HG03135 (cell line): ENCODE data around the gene GCNT1.
A peak's percentile ranks its signal among the peaks of the same experiment; 100 is the strongest.
"Not testable (repeated sequence)": the region's sequence is repeated elsewhere in the genome, so short reads cannot be mapped to it uniquely, and the experiment has no call there.

Experiments
- ATAC-seq: cut with Tn5 transposase; IDR thresholded peaks from one replicate; pipeline ENCODE4 v1.9.1; 2021; ENCODE audit warnings: mild to moderate bottlenecking, moderate library complexity; ENCODE audit not compliant: unreplicated experiment

GCNT1 gene

DNA sequence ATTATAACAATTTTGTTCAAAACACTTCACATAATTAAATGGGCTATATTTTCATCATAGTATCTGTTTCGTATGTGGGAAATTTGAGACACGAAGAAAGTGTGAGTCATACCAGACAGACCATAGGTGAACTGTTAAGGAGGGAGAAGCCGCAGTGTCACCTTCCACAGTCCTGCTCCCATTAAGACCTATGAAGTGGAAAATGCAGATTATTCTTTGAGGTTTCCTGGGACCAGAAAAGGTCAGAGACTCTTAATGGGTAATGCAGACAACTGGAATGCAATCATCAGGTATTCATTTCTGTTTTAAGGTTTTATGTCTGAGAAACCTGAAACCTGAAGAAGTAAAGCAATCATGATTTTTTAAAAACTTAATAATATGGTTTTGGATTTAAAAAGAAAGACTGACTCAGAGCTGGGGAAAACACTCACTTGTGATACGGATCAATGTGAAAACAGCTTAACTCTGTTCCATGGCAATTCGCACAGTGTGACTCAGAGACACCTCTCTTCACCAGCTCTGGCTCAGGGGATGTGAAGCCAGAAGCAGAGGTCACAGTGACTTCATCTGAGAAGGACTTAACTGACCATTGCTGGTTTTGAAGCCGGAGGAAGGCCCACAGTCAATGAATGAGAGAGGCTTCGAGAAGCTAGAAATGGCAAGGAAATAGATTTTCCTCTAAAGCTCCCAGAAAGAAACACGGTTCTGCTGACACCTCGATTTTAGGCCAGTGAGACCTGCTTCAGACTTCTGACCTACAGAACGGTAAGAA, 17.2 kb upstream of the GCNT1 start:
- ATAC-seq, result peak; percentile 59

DNA sequence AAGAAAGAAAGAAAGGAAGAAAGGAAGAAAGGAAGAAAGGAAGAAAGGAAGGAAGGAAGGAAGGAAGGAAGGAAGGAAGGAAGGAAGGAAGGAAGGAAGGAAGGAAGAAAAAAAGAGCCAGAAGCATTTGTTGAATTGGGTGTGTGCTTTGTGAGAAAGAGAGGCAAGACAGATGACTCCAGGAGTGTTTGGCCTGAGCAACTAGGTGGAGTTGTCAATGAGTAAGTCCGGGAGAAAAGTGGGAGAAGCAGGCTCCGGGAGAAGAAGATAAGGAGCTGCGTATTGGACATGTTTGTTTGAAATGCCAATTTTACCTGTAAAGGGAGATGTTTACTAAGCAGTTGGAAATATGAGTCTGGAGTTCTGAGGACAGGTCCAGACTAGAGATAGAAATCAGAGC, 15.1 kb upstream of the GCNT1 start:
- no peak for ATAC-seq

DNA sequence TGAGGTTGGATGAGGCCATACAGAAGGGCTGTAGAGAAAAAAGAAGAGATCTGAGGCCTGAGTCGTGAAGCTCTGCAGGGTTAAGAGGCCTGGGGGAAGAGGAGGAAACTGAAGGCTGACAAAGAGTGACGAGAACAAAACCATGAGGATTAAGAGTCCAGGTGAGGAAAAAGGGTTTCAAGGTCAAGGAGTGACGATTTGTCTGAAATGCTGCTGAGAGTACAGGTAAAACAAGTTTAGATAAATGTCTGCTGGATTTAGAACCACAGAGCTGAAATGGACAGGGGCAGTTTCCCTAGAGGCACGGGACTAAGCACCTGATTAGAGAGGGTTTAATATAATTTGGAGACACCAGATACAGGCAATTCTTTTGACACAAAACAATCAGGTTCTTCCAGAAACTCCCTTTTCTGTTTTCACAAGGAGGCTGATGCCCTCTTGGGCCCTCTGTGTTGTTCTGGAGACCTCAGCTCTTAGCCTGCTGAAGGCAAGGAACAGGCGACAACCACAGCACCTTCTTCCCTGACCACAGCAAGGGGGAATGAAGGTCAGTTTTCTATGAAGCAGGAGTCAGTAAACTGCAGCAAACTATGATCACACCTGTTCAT, 14.6 kb upstream of the GCNT1 start:
- ATAC-seq, result no peak

DNA sequence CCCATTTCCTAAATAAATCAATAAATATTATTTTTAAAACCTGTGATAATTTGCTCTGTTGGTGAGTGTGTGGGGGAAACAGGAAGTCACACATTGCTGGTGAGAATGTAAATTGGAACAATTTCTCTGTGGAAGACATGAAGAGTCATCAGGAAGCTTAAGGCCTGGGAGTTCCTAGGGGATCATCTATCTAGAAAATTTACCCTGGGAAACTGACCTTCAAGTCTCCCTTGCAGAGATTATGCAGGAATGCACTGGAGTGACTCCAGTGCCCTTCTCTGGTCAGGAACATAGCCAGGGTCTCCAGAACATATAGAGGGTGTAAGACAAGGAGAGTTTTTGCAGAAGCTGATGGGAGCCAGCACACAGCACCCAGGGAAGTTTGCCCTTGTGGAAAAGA, 13.0 kb upstream of the GCNT1 start:
- ATAC-seq, result no peak

DNA sequence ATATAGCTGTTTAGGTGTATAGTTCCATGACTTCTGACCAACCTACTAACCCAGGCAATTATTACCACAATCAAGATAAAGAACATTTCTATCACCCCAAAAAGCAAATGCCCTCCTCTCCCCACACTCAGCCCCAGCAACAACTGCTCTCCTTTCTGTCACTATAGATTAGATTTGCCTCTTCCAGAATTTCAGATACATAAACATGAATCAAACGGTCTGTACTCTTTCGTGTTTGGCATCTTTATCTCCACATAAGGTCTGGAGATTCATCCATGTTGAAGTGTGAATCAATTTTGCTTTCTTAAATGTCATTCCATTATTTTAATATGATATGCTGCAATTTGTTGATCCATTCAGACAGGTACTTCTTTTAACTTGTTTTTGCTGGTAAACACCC, 10.5 kb upstream of the GCNT1 start:
- no peak for ATAC-seq

DNA sequence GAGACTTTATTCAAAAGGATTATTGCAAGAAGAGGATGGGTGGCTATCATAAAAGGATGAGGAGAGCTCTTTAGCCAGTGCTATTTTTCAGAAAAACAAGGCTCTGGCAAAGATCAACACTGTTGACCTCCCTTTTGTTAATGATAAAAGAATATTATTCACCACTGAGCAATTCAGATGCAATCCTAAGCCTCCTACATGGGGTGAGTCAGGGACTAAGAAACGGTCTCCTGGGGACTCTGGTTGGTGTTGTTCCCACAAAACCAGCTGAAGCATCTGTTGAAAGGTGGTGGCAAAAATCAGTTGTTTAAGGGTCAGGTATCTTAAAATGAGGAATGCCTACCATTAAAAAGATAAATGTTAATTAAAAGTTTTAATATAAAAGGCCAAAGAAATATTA, 7.7 kb upstream of the GCNT1 start:
- no peak for ATAC-seq

DNA sequence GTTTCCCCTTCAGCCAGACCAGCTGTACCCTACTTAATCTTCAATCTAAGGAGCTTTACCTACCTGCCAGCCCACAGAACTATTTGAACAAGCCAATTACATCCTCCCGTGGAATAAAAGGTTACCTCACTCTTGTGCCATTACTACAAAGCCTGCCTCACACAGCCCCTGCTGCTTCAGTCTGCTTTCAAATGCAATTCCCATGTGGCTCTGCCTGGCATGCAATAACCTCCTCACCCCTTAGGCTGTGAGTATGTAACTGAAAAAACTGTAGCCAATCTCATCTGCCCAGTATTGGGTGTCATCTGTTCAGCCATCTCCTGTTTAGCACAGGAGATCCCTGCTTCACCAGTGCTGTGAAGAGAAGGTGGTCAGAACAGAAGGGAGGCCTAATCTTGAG, 6.1 kb upstream of the GCNT1 start:
- no peak for ATAC-seq

DNA sequence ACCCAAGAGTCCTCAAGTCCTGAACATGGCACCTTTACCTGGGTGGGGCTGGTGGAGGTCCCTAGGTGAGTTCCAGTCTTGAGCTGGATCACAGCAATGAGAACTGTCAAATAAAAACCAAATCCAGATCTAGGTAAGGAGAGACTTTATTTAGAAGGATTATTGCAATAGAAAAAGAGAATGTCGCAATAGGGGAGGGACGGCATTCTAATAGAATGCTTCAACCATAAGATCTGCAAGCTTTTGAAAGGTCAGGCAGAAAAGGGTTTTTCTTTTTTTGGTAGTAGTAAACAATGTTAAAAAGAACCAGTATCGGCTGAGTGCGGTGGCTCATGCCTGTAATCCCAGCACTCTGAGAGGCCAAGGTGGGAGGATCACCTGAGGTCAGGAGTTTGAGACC, 5.2 kb upstream of the GCNT1 start:
- ATAC-seq, result no peak

DNA sequence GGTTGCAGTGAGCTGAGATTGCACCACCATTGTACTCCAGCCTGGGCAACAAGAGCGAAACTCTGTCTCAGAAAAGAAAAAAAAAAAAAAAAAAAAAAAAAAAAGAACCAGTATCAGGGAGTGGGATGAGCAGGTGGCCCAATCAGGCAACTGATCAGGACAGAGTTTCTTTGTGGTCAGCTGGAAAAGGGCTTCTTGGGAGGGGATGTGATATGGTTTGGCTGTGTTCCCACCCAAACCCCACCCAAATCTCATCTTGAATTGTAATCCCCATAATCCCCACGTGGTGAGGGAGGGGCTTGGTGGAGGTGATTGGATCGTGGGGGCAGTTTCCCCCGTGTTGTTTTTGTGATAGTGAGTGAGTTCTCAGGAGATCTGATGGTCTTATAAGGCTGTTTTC, 4.7 kb upstream of the GCNT1 start:
- no peak for ATAC-seq

DNA sequence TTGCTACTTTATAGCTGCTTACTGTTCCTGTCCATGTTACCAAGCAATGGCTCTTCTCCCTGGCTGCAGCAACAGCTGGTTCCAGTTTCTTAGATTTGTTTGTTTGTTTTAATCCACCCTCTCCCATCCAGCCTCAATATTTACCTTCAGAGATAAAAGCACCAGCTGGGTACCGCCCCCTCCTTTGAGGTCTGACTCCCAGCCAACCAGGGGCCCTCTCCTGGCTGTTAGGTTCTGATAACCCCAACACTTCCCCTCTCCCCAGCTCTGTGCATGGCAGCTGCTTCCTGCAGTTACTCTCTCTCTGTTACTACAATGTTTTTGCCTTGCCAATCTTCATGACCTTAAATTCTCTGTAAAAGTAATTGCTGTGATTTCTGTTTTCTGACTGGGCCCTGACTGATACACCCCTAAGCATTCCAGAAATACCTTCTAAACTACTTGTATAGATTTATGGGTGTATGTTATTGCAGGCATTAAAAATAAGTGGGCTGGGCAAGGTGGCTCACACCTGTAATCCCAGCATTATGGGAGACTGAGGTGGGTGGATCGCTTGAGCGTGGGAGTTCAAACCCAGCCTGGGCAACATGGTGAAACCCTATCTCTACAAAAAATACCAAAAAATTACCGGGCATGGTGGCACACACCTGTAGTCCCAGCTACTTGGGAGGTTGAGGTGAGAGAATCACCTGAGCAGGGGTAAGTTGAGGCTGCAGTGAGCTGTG, 2.6 kb upstream of the GCNT1 start:
- peak; percentile 40 for ATAC-seq

DNA sequence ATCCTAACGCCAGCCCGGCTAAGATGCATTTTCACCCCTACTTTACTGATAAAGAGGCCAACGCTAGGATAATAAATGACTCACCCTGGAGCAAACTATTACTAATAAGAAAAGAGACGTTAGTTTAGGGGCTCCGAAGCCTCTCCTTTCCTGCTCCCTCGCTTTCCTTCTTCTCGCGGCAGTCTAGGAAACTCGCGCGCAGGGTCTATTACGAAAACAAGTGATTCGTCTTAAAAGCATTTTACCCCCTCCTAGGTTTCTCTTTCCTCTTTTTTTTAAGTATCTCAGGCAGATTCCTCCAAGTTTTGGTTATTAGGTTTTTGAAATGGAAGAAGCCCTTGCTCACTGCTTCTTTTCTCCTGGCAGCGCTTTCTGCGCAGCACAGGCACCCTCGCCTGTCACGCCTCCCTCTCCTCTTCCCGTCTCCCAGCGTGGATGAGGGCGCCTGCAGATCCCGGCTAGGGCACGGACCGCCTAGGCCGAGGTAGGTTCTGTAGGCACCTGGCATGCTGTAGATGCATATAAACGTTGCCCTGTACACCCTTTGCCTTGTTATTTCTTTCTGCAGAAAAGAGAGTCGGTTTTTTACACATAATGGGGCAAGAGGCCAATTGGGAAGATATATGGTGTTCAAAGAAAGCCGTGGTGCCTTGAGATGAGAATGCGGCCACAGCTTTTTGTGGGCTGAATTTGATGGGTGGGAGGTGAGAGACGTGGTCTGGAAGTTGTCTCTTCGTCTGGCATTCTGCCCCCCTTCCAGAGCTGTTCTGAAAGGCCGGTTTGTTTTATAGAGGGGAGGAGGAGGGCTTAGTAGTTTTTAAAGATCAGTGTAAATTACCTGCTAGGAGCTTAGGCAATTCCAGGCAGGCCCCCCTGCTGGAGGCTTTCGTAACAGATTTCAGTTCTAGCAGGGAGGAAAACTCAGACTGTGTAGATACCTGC, 983 bp downstream of the GCNT1 start:
- ATAC-seq, result no peak

DNA sequence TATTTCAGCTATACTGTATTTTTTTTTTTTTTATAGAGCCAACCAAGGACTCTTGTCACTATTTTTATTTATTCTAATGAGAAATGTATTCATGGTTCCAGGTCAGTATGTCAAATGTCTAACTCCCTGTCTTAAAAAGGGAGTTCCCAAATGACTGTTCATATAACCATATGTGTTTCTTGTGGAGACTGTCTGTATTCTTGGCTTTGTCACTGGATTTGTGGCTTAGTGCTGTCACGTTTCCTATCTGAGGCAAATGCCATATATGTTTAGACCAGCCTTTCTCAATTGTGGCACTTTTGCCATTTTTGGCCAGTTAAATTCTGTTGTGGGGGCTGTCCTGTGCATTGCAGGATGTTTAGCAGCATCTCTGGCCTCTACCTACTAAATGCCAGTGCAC, 3.1 kb downstream of the GCNT1 start:
- no peak for ATAC-seq

DNA sequence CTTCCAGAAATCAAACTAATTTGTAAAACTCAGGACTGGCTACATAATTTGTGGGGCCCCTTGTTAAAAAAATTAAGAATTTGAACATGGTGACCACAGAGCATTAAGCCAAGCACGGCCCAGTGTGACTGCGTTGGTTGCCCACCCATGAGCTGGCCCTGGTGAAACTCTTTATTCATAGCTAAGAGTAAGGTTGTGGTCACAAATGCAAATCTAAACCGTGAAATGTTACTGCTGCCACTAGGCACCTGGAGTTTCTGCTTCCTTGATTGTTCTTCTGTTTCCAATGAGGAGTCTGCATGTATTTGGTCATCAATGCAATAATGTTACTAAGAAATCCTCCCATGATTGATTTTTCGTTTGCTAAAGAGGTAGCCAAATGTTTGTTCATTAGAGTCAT, 4.2 kb downstream of the GCNT1 start:
- peak; percentile 52 for ATAC-seq

DNA sequence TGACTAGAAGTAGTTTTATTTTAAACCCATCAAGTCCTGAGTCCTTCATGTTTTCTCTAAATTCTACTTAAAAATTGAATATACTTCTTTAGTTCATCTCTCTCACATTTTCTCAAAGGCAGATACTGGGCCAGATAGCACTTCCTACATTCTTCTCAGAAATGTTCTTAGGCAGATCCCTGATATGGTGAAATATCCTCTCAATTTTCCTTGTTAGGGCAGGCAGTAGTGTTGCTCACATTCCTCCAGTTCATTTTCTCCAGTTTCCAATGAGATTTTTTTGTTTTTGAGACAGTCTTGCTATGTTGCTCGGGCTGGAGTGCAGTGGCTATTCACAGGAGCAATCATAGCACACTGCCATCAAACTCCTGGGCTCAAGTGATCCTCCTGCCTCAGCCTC, 5.7 kb downstream of the GCNT1 start:
- no peak for ATAC-seq

DNA sequence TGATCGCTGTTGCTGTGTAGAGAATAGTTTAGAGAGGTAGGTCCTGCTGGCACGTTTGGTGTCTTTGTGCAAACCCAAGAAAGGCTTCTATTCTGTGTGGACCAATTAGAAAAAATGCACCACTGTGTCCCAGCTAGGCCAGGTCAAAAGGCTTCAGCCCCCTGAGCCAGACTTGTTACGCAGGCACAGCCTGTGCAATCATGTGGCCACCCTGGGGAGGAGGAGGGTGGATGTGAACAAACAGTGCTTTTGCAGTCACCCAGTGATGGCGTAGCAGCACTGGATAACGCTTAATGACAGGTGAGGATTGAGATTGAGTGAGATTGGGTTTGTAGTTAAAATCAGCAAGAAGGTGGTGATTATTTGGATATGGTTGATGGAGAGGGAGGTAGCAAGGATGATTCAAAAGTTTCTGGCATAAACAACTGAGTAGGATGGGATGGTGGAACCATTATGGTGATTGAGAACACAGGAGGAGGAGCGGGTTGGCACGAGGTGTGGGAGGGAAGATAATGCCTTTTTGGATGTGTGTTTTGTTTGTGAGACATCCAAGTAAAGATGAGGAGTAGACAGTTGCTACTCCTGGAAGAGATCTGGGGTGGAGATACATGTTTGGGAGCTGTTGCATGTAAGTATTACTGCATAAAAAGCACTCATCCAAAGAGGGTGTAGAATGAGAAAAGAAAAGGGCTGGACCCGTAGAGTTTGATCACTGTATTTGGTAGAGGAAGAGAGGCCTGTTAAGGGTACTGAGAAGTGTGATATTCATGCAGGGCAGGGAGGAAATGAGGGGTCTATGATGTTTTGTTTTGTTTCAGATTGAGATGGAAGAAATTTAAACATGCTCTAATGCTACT, 6.7 kb downstream of the GCNT1 start:
- ATAC-seq, result no peak

DNA sequence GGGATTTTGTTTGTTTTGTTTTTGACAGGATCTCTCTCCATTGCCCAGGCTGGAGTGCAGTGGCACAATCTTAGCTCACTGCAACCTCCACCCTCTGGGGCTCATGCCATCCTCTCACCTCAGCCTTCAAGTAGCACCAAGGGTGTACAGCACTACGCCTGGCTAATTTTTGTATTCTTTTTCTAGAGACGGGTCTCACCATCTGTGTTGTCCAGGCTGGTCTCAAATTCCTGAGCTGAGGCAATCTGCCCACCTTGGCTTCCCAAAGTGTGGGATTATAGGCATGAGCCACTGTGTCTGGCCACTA, 7.3 kb downstream of the GCNT1 start:
- no peak for ATAC-seq

DNA sequence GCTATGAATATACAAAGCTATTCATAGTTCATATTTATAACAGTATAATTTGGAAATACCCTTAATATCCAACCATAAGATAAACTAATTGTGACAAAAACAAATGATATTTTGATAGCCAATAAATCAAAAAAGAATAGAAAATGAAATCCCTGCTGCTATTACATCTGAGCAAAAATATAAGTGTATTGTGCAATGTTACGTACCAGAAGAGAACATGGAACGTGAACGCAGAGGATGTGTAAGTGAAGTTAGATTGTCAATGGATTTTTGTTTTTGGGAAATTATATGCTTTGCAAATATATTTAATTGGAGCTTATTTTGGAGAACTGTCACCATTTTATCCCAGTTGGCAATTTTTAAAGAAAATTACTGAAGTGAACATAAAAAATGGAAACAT, 15.4 kb downstream of the GCNT1 start:
- ATAC-seq, result no peak

DNA sequence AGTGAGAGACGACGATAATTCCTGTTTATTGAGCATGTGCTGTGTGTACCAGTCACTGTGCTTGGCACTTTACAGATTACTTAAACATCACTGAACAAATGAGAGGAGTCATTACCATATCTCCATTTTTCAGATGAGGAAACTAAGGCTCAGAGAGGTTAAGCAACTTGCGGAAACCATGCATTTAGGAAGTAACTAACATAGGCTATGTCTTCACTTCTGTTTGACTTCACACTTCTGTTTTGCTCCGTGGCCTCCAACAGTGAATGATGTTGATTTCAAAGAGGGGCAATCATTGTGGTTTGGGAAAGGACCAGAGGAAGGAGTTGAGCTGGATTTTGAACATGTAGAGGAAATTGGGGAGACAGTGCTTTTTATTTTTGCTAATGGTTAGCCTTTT, 16.7 kb downstream of the GCNT1 start:
- no peak for ATAC-seq

DNA sequence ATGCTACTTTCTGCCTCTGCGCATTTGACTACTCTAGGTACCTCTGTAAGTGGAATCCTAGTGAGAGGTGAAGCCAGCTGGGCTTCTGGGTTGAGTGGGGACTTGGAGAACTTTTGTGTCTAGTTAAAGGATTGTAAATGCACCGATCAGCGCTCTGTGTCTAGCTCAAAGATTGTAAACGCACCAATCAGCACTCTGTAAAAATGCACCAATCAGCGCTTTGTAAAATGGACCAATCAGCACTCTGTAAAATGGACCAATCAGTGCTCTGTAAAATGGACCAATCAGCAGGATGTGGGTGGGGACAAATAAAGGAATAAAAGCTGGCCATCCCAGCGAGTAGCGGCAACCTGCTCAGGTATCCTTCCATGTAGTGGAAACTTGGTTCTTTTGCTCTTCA, 18.8 kb downstream of the GCNT1 start:
- not testable (repeated sequence) for ATAC-seq

DNA sequence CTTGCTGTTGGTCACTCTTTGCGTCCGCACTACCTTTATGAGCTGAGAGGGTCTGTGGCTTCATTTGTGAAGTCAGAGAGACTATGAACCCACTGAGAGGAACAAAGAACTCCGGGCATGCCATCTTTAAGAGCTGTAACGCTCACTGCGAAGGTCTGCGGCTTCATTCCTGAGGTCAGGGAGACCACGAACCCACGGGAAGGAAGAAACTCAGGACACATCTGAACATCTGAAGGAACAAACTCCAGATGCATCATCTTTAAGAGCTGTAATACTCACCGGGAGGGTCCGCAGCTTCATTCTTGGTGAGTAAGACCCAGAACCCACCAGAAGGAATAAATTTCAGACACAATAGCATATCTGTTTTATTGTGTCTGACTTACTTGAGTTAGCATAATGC, 19.2 kb downstream of the GCNT1 start:
- ATAC-seq, result no peak
